ENCODE results near the gene FAM181A.

Gene FAM181A

GRCh38 chr14:93905623-93906022, 21.5 kb upstream of the FAM181A start:
- no peak for DNase-seq

GRCh38 chr14:93906341-93907329, 20.5 kb upstream of the FAM181A start:
- peak; percentile 14 for DNase-seq

- no peak for DNase-seq
Observed at GRCh38 chr14:93909429-93910128, 17.6 kb upstream of the FAM181A start.

GRCh38 chr14:93911975-93912615, 15.0 kb upstream of the FAM181A start:
- no peak for DNase-seq

GRCh38 chr14:93912782-93913181, 14.4 kb upstream of the FAM181A start:
- DNase-seq = no peak

- DNase-seq = no peak
Observed at GRCh38 chr14:93914278-93914677, 12.9 kb upstream of the FAM181A start.

- DNase-seq = no peak
Observed at GRCh38 chr14:93915070-93915705, 12.0 kb upstream of the FAM181A start.

- DNase-seq = no peak
Observed at GRCh38 chr14:93915800-93916199, 11.3 kb upstream of the FAM181A start.

GRCh38 chr14:93916498-93916897, 10.6 kb upstream of the FAM181A start:
- no peak for DNase-seq

GRCh38 chr14:93917141-93917540, 10.0 kb upstream of the FAM181A start:
- DNase-seq = no peak

- DNase-seq = no peak
Observed at GRCh38 chr14:93921001-93921806, 5.9 kb upstream of the FAM181A start.

GRCh38 chr14:93923626-93924025, 3.5 kb upstream of the FAM181A start:
- no peak for DNase-seq

- DNase-seq = no peak
Observed at GRCh38 chr14:93924592-93925355, 2.4 kb upstream of the FAM181A start.

- DNase-seq = no peak
Observed at GRCh38 chr14:93925374-93925895, 1.7 kb upstream of the FAM181A start.

- DNase-seq = no peak
Observed at GRCh38 chr14:93926245-93926872, 785 bp upstream of the FAM181A start.

- DNase-seq = no peak
Observed at GRCh38 chr14:93927800-93928145, 629 bp downstream of the FAM181A start.

GRCh38 chr14:93928184-93929047, 1.3 kb downstream of the FAM181A start:
- no peak for DNase-seq

GRCh38 chr14:93929048-93929535, 1.9 kb downstream of the FAM181A start:
- no peak for DNase-seq

- DNase-seq = no peak
Observed at GRCh38 chr14:93929657-93930056, 2.5 kb downstream of the FAM181A start.

All from CD4-positive, alpha-beta T cell treated with Interferon gamma for 1 hour (primary cell).